T-cell (primary cell): ENCODE results near the gene ZNF627. TPM values are rescaled to one million over a fixed set of nuclear protein-coding genes. Genes with fewer than 3 reads are reported as not detected.
"Not testable (repeated sequence)": the region's sequence is repeated elsewhere in the genome, so short reads cannot be mapped to it uniquely, and the experiment has no call there.

Source experiments
- ATAC-seq, 4 experiments: fragments of 200-7000 bp in 3 of 4; fragments of 150-1000 bp in 1 of 4; cut with Tn5 transposase; replicated peaks in 1 of 4; 1 replicate in 3 of 4; 2 replicates in 1 of 4; pipeline ENCODE4 v1.10.0; 2021; ENCODE audit warnings: moderate library complexity in 3 of 4, mild to moderate bottlenecking in 2 of 4, moderate number of reproducible peaks in 1 of 4
- CTCF ChIA-PET, 2 donors: fragments of 300-600 bp; sonication (Branson Sonifier 250); formaldehyde crosslinking; loops; one replicate each; lab custom pipeline; 2022; ENCODE audit warnings: antibody characterized with exemption in 2 of 2; lab: Charles Lee
- POLR2A ChIA-PET, 2 donors: fragments of 300-600 bp; sonication (Branson Sonifier 250); formaldehyde crosslinking; loops; one replicate each; lab custom pipeline; 2022; ENCODE audit warnings: antibody characterized with exemption in 2 of 2; lab: Charles Lee
- DNase-seq, 35 experiments: peaks; one replicate each; pipeline versions ENCODE4 v3.0.0 to v3.0.0-alpha.2; 2013 to 2023
- H3K27ac ChIP-seq: one replicate; pipeline ENCODE4 v1.5.1; 2013; ENCODE audit warnings: low read length
- H3K27me3 ChIP-seq, 2 experiments: replicated peaks in 1 of 2; 1 replicate in 1 of 2; 2 replicates in 1 of 2; pipeline versions ENCODE4 v1.6.1 to v1.7.0; 2013; ENCODE audit warnings: low read length in 1 of 2, mixed read lengths in 1 of 2; ENCODE audit not compliant: control insufficient read depth in 2 of 2, insufficient read depth in 2 of 2; ENCODE audit errors: extremely low read depth in 1 of 2
- H3K36me3 ChIP-seq, 2 donors: 1 replicate in 1 of 2; 2 replicates in 1 of 2; pipeline versions ENCODE4 v1.6.1 to v1.7.0; 2013; ENCODE audit warnings: low read length in 1 of 2; ENCODE audit not compliant: control insufficient read depth in 2 of 2, insufficient read depth in 1 of 2; ENCODE audit errors: extremely low read depth in 1 of 2
- H3K4me1 ChIP-seq, 2 experiments: 1 replicate in 1 of 2; 2 replicates in 1 of 2; pipeline versions ENCODE4 v1.6.1 to v1.7.0; 2013; ENCODE audit warnings: low read length in 2 of 2, mixed read lengths in 1 of 2; ENCODE audit not compliant: insufficient read depth in 2 of 2, control insufficient read depth in 1 of 2; ENCODE audit errors: extremely low read depth in 1 of 2
- H3K4me3 ChIP-seq, 2 donors: 1 replicate in 1 of 2; 2 replicates in 1 of 2; pipeline versions ENCODE4 v1.5.1 to v1.7.0; 2013; ENCODE audit warnings: mild to moderate bottlenecking in 2 of 2, low read length in 1 of 2, moderate library complexity in 1 of 2; ENCODE audit not compliant: control insufficient read depth in 1 of 2; ENCODE audit errors: extremely low read depth in 1 of 2
- H3K9me3 ChIP-seq: 2 replicates; pipeline ENCODE4 v1.7.0; 2013
- H3K27ac Mint-ChIP-seq, 2 donors: one replicate each; pipeline ENCODE4 v1.8.0; 2020 to 2021; ENCODE audit warnings: mild to moderate bottlenecking in 2 of 2, mixed read lengths in 2 of 2
- H3K27me3 Mint-ChIP-seq, 2 donors: one replicate each; pipeline ENCODE4 v1.8.0; 2021 to 2022; ENCODE audit warnings: mixed read lengths in 2 of 2
- H3K36me3 Mint-ChIP-seq: one replicate; pipeline ENCODE4 v1.8.0; 2021; ENCODE audit warnings: mixed read lengths
- H3K4me1 Mint-ChIP-seq, 3 donors: one replicate each; pipeline ENCODE4 v1.8.0; 2020 to 2022; ENCODE audit warnings: mixed read lengths in 3 of 3, mild to moderate bottlenecking in 1 of 3
- H3K4me3 Mint-ChIP-seq, 3 donors: one replicate each; pipeline ENCODE4 v1.8.0; 2020 to 2022; ENCODE audit warnings: mild to moderate bottlenecking in 3 of 3, mixed read lengths in 3 of 3, moderate library complexity in 3 of 3
- H3K9me3 Mint-ChIP-seq, 3 donors: one replicate each; pipeline ENCODE4 v1.8.0; 2020 to 2022; ENCODE audit warnings: mixed read lengths in 3 of 3
- WGBS: methylation state at CpG from one replicate; pipeline ENCODE4 v1.1.5; 2013; ENCODE audit warnings: missing lambda C conversion rate; ENCODE audit not compliant: insufficient coverage; 5-methylcytosine and 5-hydroxymethylcytosine counted together
- total RNA-seq, 35 experiments: library from RNA in 6 of 35; stranded (reverse) in 6 of 35; fragments of 120-200 nt in 1 of 35; gene quantifications; one replicate each; pipeline versions ENCODE4 v1.2.1 to v1.2.4 and lab custom pipeline; 2013 to 2026

ZNF627 gene
- total RNA-seq, 5 donors from 2014 or later (not counting 1 experiment from before 2014, with no cell fraction given), result 5.6 to 11.9 (median 10.6) TPM

DNA sequence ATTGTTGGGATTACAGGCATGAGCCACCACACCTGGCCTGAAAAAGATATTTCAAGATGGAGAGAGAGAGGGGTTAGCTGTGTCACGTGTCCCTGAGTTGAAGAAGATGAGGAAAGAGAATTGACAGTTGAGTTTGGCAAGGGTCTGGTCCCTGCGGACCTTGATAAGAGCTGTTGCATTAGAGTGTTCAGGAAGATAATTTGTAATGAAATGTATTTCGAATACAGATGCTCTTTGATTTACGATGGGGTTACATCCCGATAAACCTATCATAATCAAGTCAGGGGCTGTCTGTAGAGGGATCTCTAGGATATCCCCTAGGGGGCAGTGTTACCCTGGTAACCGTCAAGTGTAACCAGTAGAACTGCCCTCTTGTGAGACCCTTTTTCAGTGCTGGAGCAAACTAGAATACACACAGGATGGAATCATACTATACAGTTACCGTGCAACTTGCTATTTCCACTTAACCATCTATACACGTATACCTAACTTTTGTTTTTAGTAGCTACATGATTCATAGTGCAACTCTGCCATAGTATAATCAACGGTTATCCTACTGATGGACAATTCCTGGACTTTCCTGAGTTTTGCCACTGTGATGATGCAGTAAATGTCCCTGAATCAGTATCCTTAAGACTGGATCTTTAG, 36.8 kb upstream of the ZNF627 start:
- H3K27me3 Mint-ChIP-seq, result no peaks in the 10 kb centered on the region
- ChIA-PET POLR2A (no interaction called here), CTCF (interaction anchor here (0.7 to 1.4 kb wide), 8 partner anchors 18 to 27 kb away, joined by 3 to 10 read pairs (median 4); no protein-coding TSS in a partner anchor)
- H3K9me3 ChIP-seq, result no peaks in the 10 kb centered on the region
- peak overlapping the region; percentile 63 to 98 (median 86) for H3K4me3 Mint-ChIP-seq
- DNase-seq, result peak in 32 of 35 experiments; percentile 18 to 83 (median 50)
- H3K4me1 ChIP-seq, result peaks cover 9 to 30% of the 10 kb centered on the region in 2 experiments
- ATAC-seq, result peak in 2 of 4 experiments; percentile 18 to 50
- WGBS, result 18% methylated on average over 6 of the region's 9 CpGs
- peaks cover 39 to 43% (median 42%) of the 10 kb centered on the region in 3 donors for H3K4me1 Mint-ChIP-seq
- peak overlapping the region; percentile 13 to 42 for H3K27ac Mint-ChIP-seq
- H3K36me3 Mint-ChIP-seq, result peaks cover 10% of the 10 kb centered on the region
- no peaks in the 10 kb centered on the region for H3K27me3 ChIP-seq
- H3K9me3 Mint-ChIP-seq, result no peaks in the 10 kb centered on the region
- H3K27ac ChIP-seq, result no peak overlapping the region
- no peak overlapping the region for H3K4me3 ChIP-seq
- peaks cover 0 to under 1% of the 10 kb centered on the region in 2 donors for H3K36me3 ChIP-seq

DNA sequence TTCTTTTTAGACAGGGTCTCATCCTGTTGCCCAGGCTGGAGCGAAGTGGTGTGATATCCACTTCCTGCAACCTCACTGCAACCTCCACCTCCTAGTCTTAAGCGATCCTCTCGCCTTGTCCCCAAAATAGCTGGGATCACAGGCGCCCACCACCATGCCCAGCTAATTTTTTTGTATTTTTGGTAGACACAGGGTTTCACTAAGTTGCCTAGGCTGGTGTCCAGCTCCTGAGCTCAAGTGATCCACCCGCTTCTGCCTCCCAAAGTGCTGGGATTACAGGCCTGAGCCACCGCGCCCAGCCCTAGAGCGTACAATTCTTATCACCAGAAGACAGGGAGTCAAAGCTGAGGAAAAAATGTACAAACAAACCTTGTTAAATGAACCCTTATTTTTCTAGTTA, 33.8 kb upstream of the ZNF627 start:
- no peaks in the 10 kb centered on the region for H3K9me3 Mint-ChIP-seq
- no peak for ATAC-seq
- H3K4me3 ChIP-seq, result no peak overlapping the region
- WGBS, result 87% methylated on average over 5 of the region's 8 CpGs
- ChIA-PET POLR2A (interaction anchor here (0.6 to 1.1 kb wide), 3 partner anchors 12 to 446 kb away, joined by 4 to 5 read pairs (median 4); no protein-coding TSS in a partner anchor), CTCF (no interaction called here)
- no peak overlapping the region for H3K27ac Mint-ChIP-seq
- no peaks in the 10 kb centered on the region for H3K27me3 ChIP-seq
- H3K4me3 Mint-ChIP-seq, result no peak overlapping the region
- peaks cover 0 to 5% of the 10 kb centered on the region in 2 donors for H3K36me3 ChIP-seq
- no peak overlapping the region for H3K27ac ChIP-seq
- H3K4me1 Mint-ChIP-seq, result peaks cover 17 to 22% (median 17%) of the 10 kb centered on the region in 3 donors
- peaks cover 2 to 16% of the 10 kb centered on the region in 2 experiments for H3K4me1 ChIP-seq
- peaks cover 3% of the 10 kb centered on the region for H3K36me3 Mint-ChIP-seq
- no peaks in the 10 kb centered on the region for H3K9me3 ChIP-seq
- DNase-seq, result no peak
- no peaks in the 10 kb centered on the region for H3K27me3 Mint-ChIP-seq

DNA sequence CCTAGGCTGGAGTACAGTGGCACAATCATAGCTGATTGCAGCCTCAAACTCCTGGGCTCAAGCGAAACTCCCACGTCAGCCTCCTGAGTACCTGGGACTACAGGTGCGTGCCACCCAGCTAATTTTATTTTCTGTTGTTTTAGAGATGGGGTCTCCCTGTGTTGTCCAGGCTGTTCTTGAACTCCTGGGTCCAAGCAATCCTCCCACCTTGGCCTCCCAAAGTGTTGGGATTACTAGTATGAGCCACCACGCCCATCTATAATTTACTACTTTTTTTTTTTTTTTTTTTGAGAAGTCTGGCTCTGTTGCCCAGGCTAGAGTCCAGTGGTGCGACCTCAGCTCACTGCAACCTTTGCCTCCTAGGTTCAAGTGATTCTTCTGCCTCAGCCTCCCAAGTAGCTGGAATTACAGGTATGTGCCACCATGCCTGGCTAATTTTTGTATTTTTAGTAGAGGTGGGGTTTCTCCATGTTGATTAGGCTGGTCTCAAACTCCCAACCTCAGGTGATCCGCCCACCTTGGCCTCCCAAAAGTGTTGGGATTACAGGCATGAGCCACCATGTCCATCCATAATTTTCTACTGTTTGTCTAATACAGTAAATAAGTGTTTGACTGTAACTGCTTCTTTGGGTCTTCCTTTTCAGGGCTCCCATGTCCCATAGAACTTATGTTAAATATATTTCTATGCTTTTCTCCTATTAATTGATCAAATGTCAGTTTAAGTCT, 33.0 kb upstream of the ZNF627 start:
- DNase-seq, H3K27me3 ChIP-seq, H3K36me3 Mint-ChIP-seq, ATAC-seq, CTCF ChIA-PET, H3K27me3 Mint-ChIP-seq, H3K4me3 Mint-ChIP-seq, H3K9me3 Mint-ChIP-seq, H3K4me3 ChIP-seq, H3K9me3 ChIP-seq, H3K27ac ChIP-seq, H3K27ac Mint-ChIP-seq, H3K36me3 ChIP-seq: not testable (repeated sequence)
- POLR2A ChIA-PET, result interaction anchor here (0.5 to 1.1 kb wide), 3 partner anchors 11 to 141 kb away, joined by 3 to 4 read pairs (median 4); no protein-coding TSS in a partner anchor
- 100% methylated on average over 1 of the region's 6 CpGs for WGBS
- H3K4me1 ChIP-seq, result peaks cover 2 to 14% of the 10 kb centered on the region in 2 experiments
- H3K4me1 Mint-ChIP-seq, result peaks cover 10 to 19% (median 14%) of the 10 kb centered on the region in 3 donors

- POLR2A ChIA-PET, H3K9me3 Mint-ChIP-seq, H3K4me1 ChIP-seq, H3K4me3 ChIP-seq, ATAC-seq, H3K9me3 ChIP-seq, H3K27me3 Mint-ChIP-seq, H3K27ac ChIP-seq, H3K27ac Mint-ChIP-seq, H3K36me3 Mint-ChIP-seq, DNase-seq, H3K4me3 Mint-ChIP-seq, H3K27me3 ChIP-seq, H3K36me3 ChIP-seq: not testable (repeated sequence)
- peaks cover under 1 to 11% (median 5%) of the 10 kb centered on the region in 3 donors for H3K4me1 Mint-ChIP-seq
- CTCF ChIA-PET, result interaction anchor here in 1 of 2 donors (0.6 kb wide), 1 partner anchor 134 kb away, joined by 4 read pairs; no protein-coding TSS in a partner anchor
- no CpG with 5 or more reads among the region's 5 CpGs for WGBS
Measured at GRCh38 chr19:11565649-11565980, 31.7 kb upstream of the ZNF627 start.

DNA sequence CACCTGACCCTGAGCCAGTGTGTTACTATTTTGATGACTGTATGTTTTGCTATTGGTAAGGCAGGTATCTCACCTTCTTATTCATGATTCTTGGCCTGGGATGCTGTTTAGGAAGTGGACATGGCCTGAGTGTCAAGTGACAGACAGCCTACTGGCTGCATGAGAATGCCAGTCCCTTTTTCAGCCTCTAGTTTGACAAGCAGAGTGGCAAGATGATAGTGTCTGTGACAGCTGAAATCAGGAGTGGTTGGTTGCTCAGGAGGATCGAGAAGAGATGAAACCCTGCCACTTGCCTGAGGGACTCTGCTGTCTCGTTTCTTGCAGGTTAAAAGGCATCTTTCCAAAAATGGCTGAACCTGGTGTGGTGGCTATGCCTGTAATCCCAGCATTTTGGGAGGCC, 31.1 kb upstream of the ZNF627 start:
- CTCF ChIA-PET, result interaction anchor here in 1 of 2 donors (0.6 kb wide), 1 partner anchor 134 kb away, joined by 4 read pairs; no protein-coding TSS in a partner anchor
- no peak overlapping the region for H3K27ac ChIP-seq
- no peaks in the 10 kb centered on the region for H3K9me3 ChIP-seq
- 78% methylated on average over 2 of the region's 2 CpGs for WGBS
- peaks cover 0 to 5% of the 10 kb centered on the region in 2 donors for H3K36me3 ChIP-seq
- Mint-ChIP-seq H3K4me1 (peaks cover 0 to 8% (median 2%) of the 10 kb centered on the region in 3 donors), H3K36me3 (peaks cover 3% of the 10 kb centered on the region), H3K27me3 (no peaks in the 10 kb centered on the region), H3K27ac (no peak overlapping the region), H3K9me3 (no peaks in the 10 kb centered on the region), H3K4me3 (no peak overlapping the region)
- POLR2A ChIA-PET, result no interaction called here
- H3K4me1 ChIP-seq, result peaks cover 0 to 2% of the 10 kb centered on the region in 2 experiments
- ATAC-seq (no peak), DNase-seq (no peak)
- no peak overlapping the region for H3K4me3 ChIP-seq
- H3K27me3 ChIP-seq, result no peaks in the 10 kb centered on the region

DNA sequence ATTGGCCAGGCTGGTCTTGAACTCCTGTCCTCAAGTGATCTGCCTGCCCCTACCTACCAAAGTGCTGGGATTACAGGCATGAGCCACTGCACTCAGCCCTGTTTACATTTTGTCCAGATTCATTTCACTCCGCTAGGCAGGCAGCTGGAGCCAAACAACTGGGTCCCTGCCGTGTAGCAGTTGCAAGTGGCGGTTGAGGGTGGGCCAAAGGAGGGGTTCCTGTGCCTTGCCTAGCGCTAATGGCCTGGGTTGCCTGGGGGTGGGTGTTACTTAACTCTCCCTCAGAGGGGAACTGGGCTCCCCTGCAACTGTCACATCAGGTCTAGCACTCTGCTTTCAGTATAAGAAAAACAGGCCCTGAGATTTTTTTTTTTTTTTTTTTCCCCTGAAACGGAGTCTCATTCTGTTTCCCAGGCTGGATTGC, 27.2 kb upstream of the ZNF627 start:
- Mint-ChIP-seq H3K4me3 (no peak overlapping the region), H3K4me1 (peaks cover 0 to 5% (median 0%) of the 10 kb centered on the region in 3 donors), H3K27me3 (no peaks in the 10 kb centered on the region), H3K36me3 (peaks cover 3% of the 10 kb centered on the region), H3K27ac (no peak overlapping the region), H3K9me3 (no peaks in the 10 kb centered on the region)
- ChIA-PET CTCF (no interaction called here), POLR2A (no interaction called here)
- Histone ChIP-seq H3K36me3 (peaks cover 3 to 10% of the 10 kb centered on the region in 2 donors), H3K27ac (no peak overlapping the region), H3K4me1 (peaks cover 0 to 2% of the 10 kb centered on the region in 2 experiments), H3K4me3 (no peak overlapping the region), H3K9me3 (no peaks in the 10 kb centered on the region), H3K27me3 (no peaks in the 10 kb centered on the region)
- 80% methylated on average over 2 of the region's 5 CpGs for WGBS
- DNase-seq (no peak), ATAC-seq (no peak)
